Astrocyte (in vitro differentiated cells and primary cell): ENCODE measurements around the gene VPS8. TPM values are rescaled to one million over a fixed set of nuclear protein-coding genes. Genes with fewer than 3 reads are reported as not detected.
A peak's percentile ranks its signal among the peaks of the same experiment; 100 is the strongest.

Experiments used
- DNase-seq: peaks from one replicate; pipeline ENCODE4 v3.0.0-alpha.2; 2010; ENCODE audit warnings: low read depth
- FAIRE-seq: peaks from 2 replicates; lab custom pipeline; 2011; peaks lifted over from hg19 to GRCh38; lab: Jason Lieb, UNC
- H2AFZ ChIP-seq: 2 replicates; pipeline ENCODE4 v1.6.0; 2012; ENCODE audit warnings: low read depth, low read length, inconsistent platforms
- H3K27ac ChIP-seq: 2 replicates; pipeline ENCODE4 v1.5.1; 2011; ENCODE audit warnings: low read depth, low read length, inconsistent platforms
- H3K27me3 ChIP-seq: 2 replicates; pipeline ENCODE4 v1.6.0; 2011; ENCODE audit warnings: low read length, inconsistent platforms; ENCODE audit not compliant: insufficient read depth
- H3K36me3 ChIP-seq: 2 replicates; pipeline ENCODE4 v1.5.1; 2011; ENCODE audit warnings: low read length, inconsistent platforms; ENCODE audit not compliant: insufficient read depth
- H3K4me1 ChIP-seq: 2 replicates; pipeline ENCODE4 v1.5.1; 2011; ENCODE audit warnings: low read length, inconsistent platforms; ENCODE audit not compliant: insufficient read depth
- H3K4me2 ChIP-seq: 2 replicates; pipeline ENCODE4 v1.6.0; 2012; ENCODE audit warnings: low read length, inconsistent platforms
- H3K4me3 ChIP-seq: 2 replicates; pipeline ENCODE4 v1.5.1; 2011; ENCODE audit warnings: low read depth, mild to moderate bottlenecking, low read length, inconsistent platforms; ENCODE audit not compliant: insufficient read depth
- H3K79me2 ChIP-seq: 2 replicates; pipeline ENCODE4 v1.6.0; 2012; ENCODE audit warnings: mild to moderate bottlenecking, low read length, inconsistent platforms; ENCODE audit not compliant: insufficient read depth
- H3K9ac ChIP-seq: 2 replicates; pipeline ENCODE4 v1.6.0; 2012; ENCODE audit warnings: mild to moderate bottlenecking, low read length, inconsistent platforms
- H3K9me3 ChIP-seq: 2 replicates; pipeline ENCODE4 v1.5.1; 2012; ENCODE audit warnings: low read depth, mild to moderate bottlenecking, low read length, inconsistent platforms; ENCODE audit not compliant: insufficient read depth
- H4K20me1 ChIP-seq: 2 replicates; pipeline ENCODE4 v1.6.0; 2012; ENCODE audit warnings: low read length, inconsistent platforms; ENCODE audit not compliant: insufficient read depth
- H3K27ac Mint-ChIP-seq: one replicate; pipeline ENCODE4 v1.8.0; 2021; ENCODE audit warnings: mild to moderate bottlenecking, mixed read lengths; ENCODE audit not compliant: unreplicated experiment
- H3K27me3 Mint-ChIP-seq: one replicate; pipeline ENCODE4 v1.8.0; 2021; ENCODE audit warnings: low read depth, mixed read lengths; ENCODE audit not compliant: unreplicated experiment
- H3K36me3 Mint-ChIP-seq: one replicate; pipeline ENCODE4 v1.8.0; 2021; ENCODE audit warnings: low read depth, mixed read lengths; ENCODE audit not compliant: unreplicated experiment
- H3K4me1 Mint-ChIP-seq: one replicate; pipeline ENCODE4 v1.8.0; 2021; ENCODE audit warnings: low read depth, mixed read lengths; ENCODE audit not compliant: unreplicated experiment
- H3K4me3 Mint-ChIP-seq: one replicate; pipeline ENCODE4 v1.8.0; 2021; ENCODE audit warnings: mild to moderate bottlenecking, moderate library complexity, mixed read lengths; ENCODE audit not compliant: unreplicated experiment
- H3K9me3 Mint-ChIP-seq: one replicate; pipeline ENCODE4 v1.8.0; 2021; ENCODE audit warnings: mild to moderate bottlenecking, mixed read lengths; ENCODE audit not compliant: unreplicated experiment
- EZH2 ChIP-seq: IDR thresholded peaks from 2 replicates; pipeline ENCODE4 v1.6.1; 2012; ENCODE audit warnings: mild to moderate bottlenecking, low read length, inconsistent platforms; ENCODE audit not compliant: insufficient read depth
- total RNA-seq: library from RNA; stranded (reverse); gene quantifications from 2 replicates; pipeline ENCODE4 v1.2.1, GENCODE V29; 2021
- TF ChIP-seq, protein P1 (sequence below): IDR thresholded peaks from 2 replicates; pipeline ENCODE4 v1.5.1; 2011; ENCODE audit warnings: low read depth, mild to moderate bottlenecking, inconsistent platforms, low read length, moderate library complexity; ENCODE audit not compliant: insufficient read depth

The VPS8 gene
- total RNA-seq, 1 donor from 2014 or later = 40.7 TPM

DNA sequence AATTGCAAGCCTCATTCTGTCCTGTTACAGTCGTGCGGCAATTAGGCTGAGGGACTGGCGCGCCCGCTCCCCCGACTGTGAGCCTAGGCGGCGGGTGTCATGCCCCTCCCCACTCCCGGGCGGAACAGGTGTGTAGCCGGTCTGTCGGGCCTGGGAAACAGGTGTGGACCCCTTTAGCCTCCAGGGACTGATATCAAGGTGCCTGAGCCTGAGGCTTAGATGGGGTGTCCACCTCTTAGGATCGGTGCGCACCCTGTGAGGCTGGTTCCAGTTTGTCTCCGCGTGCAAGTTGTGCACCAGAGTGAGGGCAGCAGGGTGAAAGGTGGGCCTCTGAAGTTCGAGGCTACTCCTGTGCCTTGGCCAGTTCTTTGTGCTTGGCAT lies 686 bp downstream of the VPS8 start:
- H3K4me1 Mint-ChIP-seq = peaks cover 8% of the 10 kb centered on the region
- FAIRE-seq (no peak), DNase-seq (no peak)
- H3K4me1 ChIP-seq = peaks cover 13% of the 10 kb centered on the region
- no peaks in the 10 kb centered on the region for H3K36me3 Mint-ChIP-seq
- peak overlapping the region; percentile 65 for H3K27ac ChIP-seq
- no peaks in the 10 kb centered on the region for H3K27me3 Mint-ChIP-seq
- H3K9me3 Mint-ChIP-seq = no peaks in the 10 kb centered on the region
- no peak for TF ChIP-seq EZH2
- TF ChIP-seq, protein P1, sequence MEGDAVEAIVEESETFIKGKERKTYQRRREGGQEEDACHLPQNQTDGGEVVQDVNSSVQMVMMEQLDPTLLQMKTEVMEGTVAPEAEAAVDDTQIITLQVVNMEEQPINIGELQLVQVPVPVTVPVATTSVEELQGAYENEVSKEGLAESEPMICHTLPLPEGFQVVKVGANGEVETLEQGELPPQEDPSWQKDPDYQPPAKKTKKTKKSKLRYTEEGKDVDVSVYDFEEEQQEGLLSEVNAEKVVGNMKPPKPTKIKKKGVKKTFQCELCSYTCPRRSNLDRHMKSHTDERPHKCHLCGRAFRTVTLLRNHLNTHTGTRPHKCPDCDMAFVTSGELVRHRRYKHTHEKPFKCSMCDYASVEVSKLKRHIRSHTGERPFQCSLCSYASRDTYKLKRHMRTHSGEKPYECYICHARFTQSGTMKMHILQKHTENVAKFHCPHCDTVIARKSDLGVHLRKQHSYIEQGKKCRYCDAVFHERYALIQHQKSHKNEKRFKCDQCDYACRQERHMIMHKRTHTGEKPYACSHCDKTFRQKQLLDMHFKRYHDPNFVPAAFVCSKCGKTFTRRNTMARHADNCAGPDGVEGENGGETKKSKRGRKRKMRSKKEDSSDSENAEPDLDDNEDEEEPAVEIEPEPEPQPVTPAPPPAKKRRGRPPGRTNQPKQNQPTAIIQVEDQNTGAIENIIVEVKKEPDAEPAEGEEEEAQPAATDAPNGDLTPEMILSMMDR = no peak
- H3K9ac ChIP-seq = peak overlapping the region; percentile 92
- H3K27ac Mint-ChIP-seq = no peak overlapping the region
- H3K36me3 ChIP-seq = no peaks in the 10 kb centered on the region
- peak overlapping the region; percentile 92 for H2AFZ ChIP-seq
- H3K4me3 Mint-ChIP-seq = peak overlapping the region; percentile 95
- H4K20me1 ChIP-seq = peaks cover 24% of the 10 kb centered on the region
- peaks cover 38% of the 10 kb centered on the region for H3K79me2 ChIP-seq
- H3K27me3 ChIP-seq = no peaks in the 10 kb centered on the region
- H3K9me3 ChIP-seq = no peaks in the 10 kb centered on the region
- H3K4me2 ChIP-seq = peak overlapping the region; percentile 96
- peak overlapping the region; percentile 99 for H3K4me3 ChIP-seq

DNA sequence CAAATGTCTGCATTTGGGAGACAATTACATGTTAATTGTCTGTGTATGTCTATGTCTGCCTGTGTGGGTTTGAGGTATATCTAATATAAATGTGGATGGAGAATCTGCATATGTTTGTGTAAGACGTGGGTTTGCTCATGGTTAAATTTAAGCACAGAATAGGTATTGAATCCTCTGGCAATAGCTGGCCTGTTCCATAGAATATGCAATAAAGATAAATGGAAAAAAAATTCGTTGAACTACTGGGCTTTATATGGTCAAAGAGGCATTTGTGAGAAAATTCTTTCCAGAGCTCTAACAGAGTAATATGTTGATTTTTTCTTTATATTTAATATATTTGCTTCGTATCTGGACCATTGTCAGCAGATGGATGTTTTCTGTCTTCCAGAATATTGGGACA lies 1.4 kb downstream of the VPS8 start:
- H2AFZ ChIP-seq = no peak overlapping the region
- no peak for FAIRE-seq
- peaks cover 8% of the 10 kb centered on the region for H3K4me1 Mint-ChIP-seq
- H3K9me3 ChIP-seq = no peaks in the 10 kb centered on the region
- H3K9ac ChIP-seq = no peak overlapping the region
- H3K9me3 Mint-ChIP-seq = no peaks in the 10 kb centered on the region
- peaks cover 24% of the 10 kb centered on the region for H4K20me1 ChIP-seq
- peaks cover 38% of the 10 kb centered on the region for H3K79me2 ChIP-seq
- H3K36me3 ChIP-seq = no peaks in the 10 kb centered on the region
- no peaks in the 10 kb centered on the region for H3K27me3 Mint-ChIP-seq
- H3K27me3 ChIP-seq = no peaks in the 10 kb centered on the region
- H3K4me2 ChIP-seq = peak overlapping the region; percentile 96
- no peak overlapping the region for H3K27ac Mint-ChIP-seq
- no peak for TF ChIP-seq EZH2
- TF ChIP-seq, protein P1 = no peak
- no peaks in the 10 kb centered on the region for H3K36me3 Mint-ChIP-seq
- no peak overlapping the region for H3K4me3 ChIP-seq
- no peak overlapping the region for H3K27ac ChIP-seq
- no peak for DNase-seq
- H3K4me3 Mint-ChIP-seq = peak overlapping the region; percentile 95
- peaks cover 13% of the 10 kb centered on the region for H3K4me1 ChIP-seq

DNA sequence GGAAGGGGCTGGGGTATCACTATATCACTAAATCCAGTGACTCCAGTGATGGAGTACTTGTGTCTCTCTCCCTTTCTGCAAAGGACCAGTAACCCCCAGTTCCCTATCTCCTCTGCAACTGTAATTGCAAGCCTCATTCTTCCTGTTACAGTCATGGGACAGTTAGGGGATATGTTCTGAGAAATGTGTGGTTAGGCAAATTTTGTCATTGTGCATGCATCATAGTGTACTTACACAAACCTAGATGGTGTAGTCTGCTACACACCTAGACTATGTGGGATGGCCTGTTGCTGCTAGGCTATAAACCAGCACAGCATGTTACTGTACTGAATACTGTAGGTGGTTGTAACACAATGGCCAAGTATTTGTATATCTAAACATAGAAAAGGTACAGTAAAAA lies 2.2 kb downstream of the VPS8 start:
- Histone ChIP-seq H3K36me3 (no peaks in the 10 kb centered on the region), H3K4me2 (no peak overlapping the region), H3K27me3 (no peaks in the 10 kb centered on the region), H2AFZ (no peak overlapping the region), H3K27ac (no peak overlapping the region), H3K4me3 (no peak overlapping the region), H3K9me3 (no peaks in the 10 kb centered on the region), H3K79me2 (peaks cover 38% of the 10 kb centered on the region), H3K9ac (no peak overlapping the region), H3K4me1 (peaks cover 13% of the 10 kb centered on the region), H4K20me1 (peaks cover 24% of the 10 kb centered on the region)
- no peaks in the 10 kb centered on the region for H3K27me3 Mint-ChIP-seq
- peaks cover 8% of the 10 kb centered on the region for H3K4me1 Mint-ChIP-seq
- H3K4me3 Mint-ChIP-seq = no peak overlapping the region
- no peaks in the 10 kb centered on the region for H3K9me3 Mint-ChIP-seq
- no peak for FAIRE-seq
- no peak overlapping the region for H3K27ac Mint-ChIP-seq
- TF ChIP-seq, protein P1 = no peak
- TF ChIP-seq EZH2 = no peak
- DNase-seq = peak; percentile 8
- H3K36me3 Mint-ChIP-seq = no peaks in the 10 kb centered on the region
